HG02884 (cell line): ENCODE measurements around the gene F8.
"Not testable (repeated sequence)": the region's sequence is repeated elsewhere in the genome, so short reads cannot be mapped to it uniquely, and the experiment has no call there.

ENCODE experiments used
- ATAC-seq: cut with Tn5 transposase; IDR thresholded peaks from one replicate; pipeline ENCODE4 v1.9.1; 2021; ENCODE audit warnings: mild to moderate bottlenecking, moderate library complexity; ENCODE audit not compliant: unreplicated experiment

Gene F8

DNA sequence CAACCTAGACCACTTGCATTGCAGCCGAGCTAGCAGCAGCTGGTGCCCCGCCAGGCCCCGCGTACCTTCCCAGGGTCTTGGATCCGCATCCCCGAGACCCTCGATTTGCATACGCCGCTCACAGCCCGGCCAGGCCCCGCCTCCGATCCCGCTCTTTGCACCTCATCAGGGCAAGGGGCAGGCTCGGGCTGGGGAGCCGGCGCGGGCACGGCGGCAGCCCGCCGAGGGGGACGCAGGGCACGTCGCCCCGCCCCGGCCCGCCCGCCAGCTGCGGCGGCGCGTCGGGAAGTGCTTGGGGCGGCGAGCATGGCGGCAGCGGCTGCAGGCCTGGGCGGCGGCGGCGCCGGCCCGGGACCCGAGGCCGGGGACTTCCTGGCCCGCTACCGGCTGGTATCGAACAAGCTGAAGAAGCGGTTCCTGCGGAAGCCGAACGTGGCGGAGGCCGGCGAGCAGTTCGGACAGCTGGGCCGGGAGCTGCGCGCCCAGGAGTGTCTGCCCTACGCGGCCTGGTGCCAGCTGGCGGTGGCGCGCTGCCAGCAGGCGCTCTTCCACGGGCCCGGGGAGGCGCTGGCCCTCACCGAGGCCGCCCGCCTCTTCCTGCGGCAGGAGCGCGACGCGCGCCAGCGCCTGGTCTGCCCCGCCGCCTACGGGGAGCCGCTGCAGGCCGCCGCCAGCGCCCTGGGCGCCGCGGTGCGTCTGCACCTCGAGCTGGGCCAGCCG, 136.3 kb downstream of the F8 start, which contains the start of gene F8A1:
Gene F8A1, plus strand, starts transcription at position 287 of the 720 bp plus-strand sequence. Its CDS starts 20 bp downstream, at position 307.
- ATAC-seq = peak; percentile 52

DNA sequence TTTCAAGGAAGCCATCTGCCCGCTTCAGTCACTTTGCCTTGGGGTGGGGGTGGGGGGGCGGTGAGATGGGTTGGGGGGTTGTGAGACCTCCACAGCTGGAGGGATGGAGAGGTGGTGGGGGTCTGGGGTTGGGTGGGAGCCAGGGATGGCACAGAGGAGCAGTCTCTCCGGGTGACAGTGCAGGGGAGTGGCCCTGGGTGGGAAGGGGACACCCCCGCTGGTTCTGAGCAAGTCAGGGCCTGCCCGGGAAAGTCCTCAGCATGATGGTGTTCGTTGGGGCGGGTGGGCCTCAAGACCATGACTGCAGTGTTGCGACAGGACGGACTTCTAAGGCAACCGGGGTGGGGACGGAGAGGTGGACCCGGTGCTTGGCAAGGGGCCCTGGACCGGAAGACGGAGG, 137.0 kb downstream of the F8 start:
- not testable (repeated sequence) for ATAC-seq

DNA sequence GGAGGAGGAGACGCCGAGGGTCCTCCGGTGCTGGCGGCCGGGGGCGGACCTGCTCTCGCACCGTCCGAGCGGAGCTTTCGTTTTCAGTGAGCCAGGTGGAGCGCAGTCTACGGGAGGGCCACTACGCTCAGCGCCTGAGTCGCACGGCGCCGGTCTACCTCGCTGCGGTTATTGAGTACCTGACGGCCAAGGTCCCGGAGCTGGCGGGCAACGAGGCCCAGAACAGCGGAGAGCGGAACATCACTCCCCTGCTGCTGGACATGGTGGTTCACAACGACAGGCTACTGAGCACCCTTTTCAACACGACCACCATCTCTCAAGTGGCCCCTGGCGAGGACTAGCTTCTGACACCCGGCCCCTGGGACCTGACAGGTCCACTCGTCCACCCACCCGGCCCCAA, 137.5 kb downstream of the F8 start:
- ATAC-seq = not testable (repeated sequence)

DNA sequence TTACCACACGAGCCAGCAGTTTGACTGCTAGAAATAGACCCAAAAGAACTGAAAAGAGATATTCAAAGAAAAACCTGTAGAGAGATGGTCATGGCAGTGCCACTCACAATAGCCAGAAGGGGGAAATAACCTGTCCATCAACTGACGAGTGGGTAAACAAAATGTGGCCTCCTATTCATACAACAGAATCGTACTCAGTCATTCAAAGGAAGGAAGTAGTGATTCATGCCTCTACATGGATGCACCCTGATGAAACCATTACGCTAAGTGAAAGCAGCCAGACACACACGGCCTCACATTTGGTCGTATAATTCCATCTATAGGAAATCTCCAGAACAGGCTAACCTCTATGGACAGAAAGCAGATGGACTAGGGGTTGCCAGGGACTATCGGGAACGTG, 138.5 kb downstream of the F8 start:
- ATAC-seq = not testable (repeated sequence)

DNA sequence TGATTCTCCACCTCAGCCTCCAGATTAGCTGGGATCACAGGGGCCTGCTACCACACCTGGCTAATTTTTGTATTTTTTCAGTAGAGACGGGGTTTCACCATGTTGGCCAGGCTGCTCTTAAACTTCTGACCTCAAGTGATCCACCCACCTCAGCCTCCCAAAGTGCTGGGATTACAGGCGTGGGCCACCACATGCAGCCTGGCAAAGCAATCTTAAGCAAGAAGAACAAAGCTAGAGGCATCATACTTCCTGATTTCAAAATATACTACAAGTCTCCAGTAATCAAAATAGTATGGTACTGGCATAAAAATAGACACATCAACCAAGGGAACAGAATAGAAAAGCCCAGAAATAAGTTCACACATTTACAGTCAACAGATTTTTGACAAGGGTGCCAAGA, 149.2 kb downstream of the F8 start:
- no peak for ATAC-seq

DNA sequence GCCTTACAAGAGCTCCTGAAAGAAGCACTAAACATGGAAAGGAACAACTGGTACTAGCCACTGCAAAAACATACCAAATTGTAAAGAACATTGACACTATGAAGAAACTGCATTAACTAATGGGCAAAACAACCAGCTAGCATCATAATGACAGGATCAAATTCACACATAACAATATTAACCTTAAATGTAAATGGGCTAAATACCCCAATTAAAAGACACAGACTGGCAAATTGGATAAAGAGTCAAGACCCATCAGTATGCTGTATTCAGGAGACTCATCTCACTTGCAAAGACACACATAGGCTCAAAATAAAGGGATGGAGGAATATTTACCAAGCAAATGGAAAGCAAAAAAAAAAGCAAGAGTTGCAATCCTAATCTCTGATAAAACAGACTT, 154.0 kb downstream of the F8 start:
- not testable (repeated sequence) for ATAC-seq

DNA sequence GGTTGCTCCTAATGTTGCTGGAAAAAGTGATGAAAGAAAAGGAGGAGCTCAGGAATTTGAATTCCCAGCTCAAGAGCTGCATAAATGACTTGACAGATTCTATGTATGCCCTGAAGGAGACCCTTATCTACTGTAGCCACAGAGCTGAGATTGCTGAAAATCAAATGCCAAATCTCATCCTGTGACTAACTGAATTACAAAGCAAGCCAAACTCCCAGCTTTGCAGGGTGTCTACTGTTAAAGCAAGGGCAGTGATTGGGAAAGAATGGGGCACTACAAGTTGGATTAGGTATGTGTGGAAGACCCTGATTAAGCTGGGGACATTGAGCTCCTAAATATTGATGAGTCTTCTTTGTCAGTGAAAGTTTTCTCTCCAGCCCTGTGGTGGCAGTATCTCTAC, 167.3 kb downstream of the F8 start:
- no peak for ATAC-seq

DNA sequence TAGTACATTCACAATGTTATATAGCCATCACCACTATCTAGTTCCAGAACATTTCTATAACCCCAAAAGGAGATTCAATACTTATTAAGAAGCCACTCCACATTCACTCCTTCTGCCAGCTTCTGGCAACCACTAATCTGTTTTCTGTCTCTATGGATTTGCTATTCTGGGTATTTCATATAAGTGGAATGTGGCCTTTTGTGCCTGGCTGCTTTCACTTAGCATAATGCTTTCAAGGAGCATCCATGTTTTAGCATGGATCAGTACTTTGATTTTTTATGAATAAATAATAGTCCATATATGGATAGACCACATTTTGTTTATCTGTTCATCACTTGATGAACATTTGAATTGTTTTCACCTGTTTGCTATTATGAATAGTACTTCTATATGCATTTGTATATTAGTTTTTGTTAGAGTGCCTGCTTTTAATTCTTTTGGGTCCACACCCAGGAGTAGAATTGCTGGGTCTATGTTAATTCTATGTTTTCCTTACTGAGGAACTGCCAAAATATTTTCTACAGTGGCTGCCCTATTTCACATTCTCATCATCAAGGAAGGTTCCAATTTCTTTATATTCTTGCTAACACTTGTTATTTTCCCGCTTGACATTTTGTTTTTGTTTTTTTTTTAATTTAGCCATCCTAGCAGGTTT, 171.4 kb downstream of the F8 start:
- no peak for ATAC-seq

DNA sequence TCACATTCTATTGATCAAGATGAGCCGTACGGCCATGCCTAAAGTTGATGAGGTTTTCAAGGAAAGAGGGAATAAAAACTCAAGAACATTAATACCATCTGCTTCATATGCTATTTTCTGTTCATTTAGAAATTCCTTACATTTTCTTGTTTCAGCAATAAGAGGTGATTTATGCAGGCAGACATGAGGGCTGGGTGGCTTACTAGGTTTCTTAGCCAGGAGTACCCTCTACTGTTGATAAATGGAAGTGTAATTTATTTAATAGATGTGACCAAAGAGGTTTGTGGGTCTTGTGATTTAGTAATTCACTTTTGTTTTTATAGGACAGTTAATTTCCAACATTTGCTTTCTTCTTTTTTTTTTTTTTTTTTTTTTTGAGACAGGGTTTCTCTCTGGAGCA, 181.7 kb downstream of the F8 start:
- ATAC-seq = no peak

DNA sequence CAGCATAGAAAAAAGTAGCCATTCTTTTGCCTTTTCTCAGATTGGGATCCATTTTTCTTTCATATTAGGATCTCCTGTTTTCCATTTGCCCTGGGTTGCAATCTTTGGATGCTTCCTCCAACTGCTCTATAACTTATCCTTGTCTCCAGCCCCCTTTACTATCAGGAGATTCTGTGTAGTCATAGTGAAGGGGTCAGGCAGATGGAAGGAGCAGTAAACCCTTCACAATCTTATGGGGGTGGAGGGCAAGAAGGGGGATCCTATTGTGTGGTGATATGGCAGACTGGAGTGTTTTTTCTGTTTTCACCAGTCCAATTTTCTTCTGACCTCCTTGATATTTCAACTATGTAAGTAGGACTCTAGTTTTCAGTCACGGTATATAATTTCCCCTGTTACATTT, 186.4 kb downstream of the F8 start:
- ATAC-seq = no peak

DNA sequence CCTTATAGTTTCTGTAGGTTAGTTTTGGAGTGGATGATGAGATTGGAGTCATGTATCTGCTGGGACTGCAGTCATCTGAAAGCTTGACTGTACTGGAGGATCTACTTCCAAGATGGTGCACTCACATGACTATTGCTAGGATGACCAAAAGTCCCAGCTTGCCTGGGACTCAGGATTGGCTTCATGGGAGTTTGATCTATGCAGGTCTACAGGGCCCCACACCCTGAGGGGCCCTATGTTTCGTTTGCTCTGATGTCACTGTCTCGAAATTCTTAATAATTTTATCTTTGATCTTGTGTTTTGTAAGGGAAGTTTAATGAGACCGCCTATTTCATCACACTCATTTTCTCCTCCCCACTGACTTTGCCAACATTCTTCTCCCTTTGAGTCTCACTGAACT, 188.0 kb downstream of the F8 start, which contains the start of gene SMIM9:
Gene SMIM9, minus strand, starts transcription at position 101 of the 400 bp plus-strand sequence. CDS start 3,806 bp downstream, outside the sequence.
- ATAC-seq = no peak

DNA sequence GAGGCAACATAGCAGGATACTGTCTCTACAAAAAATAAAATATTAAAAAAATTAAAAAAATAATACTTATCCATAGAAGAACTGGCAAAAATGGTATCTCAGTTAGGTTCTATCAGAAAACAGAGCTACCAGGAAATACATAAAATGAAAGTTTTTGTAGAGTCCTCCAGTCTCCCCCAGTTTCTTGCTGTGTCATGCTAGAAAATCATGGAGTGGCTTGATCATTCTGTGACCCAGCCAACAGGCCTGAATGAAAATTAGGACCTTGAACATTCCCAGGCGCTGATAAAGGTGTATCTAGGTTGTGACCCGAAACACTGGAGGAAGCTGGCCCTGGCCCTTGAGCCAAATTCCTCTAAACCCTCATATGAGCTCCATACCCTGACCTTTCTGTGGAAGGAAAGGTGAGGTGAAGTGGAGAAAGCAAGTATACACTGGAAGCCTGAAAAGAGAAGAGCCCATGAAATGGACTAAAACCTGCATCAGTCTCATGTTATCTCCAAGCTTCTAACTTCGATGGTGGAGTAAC, 188.7 kb downstream of the F8 start:
- no peak for ATAC-seq

DNA sequence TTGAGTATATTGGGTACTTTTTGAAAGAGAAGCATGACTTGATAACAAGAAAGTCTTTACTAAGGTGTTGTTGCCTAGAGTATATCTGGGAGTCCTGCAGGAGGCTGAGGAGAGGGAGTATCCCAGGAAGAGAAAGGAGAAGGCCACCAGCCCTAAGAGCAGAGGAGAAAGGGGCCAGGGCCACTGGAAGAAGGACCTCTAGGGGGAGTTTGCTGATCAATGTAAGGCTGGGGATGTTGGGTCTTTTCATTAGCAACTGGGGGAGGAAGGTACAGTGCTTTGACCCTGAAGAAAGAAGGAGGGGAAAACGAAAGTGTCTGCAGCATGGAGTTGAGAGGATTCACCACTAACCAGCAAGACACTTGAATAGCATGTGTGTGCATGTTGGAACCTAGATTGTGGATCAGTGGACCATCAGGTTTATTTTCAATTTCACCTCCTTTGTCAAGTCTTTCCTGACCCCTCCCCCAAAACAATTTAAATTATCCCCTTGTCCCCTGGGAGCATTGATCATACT, 192.5 kb downstream of the F8 start:
- ATAC-seq = no peak

DNA sequence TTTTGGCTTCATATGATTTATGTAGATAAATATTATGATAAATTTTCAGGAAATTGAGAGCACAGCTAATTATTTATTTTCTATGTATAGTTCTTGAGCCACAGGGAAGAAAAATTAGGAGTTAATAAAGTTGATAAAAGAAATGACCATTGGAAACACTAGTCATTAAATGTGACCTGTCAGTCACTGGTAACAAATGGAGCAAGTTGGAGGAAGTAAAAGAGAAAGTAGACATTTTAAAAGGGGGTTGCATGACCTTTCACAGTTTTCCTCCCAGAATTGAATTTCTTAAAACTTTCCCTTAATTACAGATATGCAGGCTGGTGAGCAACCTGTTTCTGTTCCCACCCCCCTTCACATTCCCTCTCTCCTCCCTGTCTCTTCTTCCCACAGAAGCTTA, 193.4 kb downstream of the F8 start:
- ATAC-seq = no peak

DNA sequence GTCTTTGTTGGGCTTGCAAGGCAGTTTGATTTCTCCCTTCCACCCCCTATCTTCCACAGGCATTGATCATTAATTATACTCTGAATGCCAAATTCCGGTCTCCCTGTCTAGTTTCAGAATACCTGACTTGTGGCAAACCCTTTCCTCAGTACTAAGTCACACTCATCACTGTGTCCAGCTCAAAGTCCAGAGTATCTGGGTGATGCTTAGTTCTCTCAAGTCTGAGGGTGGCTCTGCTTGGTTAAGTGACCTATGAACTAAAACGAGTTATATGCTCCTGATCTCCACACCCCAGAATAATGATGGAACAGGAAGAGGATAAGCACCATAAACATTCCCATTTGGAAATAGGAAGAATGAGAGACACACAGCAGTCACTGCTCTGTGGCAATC, 194.5 kb downstream of the F8 start:
- ATAC-seq = no peak

DNA sequence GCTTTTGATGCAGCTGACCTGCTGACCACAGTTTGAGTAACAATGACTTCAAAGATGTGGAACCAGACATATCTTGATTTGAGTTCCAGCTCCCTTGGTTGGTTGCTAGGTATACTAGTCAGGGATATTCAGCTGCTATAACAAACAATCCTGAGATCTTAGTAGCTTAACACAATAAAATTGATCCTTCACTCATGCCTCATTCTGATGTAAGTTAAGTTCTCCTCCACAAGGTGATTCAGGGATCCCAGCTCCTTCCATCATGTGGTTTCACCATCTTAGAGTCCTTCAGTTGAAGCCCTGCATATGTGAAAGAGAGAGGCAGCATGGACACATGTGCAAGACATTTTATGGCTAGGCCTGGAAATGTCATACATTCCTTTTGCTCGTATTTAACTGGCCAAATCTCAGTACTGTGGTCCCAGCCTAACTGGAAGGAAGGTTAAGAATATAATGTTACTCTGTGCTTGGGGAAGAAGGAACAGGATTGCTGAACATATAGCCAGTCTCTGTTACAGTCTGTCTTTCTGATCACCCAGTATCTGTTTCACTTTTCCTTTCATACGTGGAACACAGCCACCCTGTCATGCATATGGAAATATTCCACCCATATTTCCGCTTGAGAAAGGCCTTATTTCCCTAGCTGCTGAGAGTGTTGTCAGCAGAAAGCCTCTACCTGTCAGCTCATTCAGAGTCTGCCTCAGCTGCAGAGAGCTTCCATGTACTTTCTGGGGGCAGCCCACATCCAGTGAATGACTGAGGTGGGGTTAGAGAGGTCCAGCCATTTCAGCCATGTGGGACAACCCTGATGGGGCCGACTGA, 195.1 kb downstream of the F8 start:
- ATAC-seq = peak; percentile 82

DNA sequence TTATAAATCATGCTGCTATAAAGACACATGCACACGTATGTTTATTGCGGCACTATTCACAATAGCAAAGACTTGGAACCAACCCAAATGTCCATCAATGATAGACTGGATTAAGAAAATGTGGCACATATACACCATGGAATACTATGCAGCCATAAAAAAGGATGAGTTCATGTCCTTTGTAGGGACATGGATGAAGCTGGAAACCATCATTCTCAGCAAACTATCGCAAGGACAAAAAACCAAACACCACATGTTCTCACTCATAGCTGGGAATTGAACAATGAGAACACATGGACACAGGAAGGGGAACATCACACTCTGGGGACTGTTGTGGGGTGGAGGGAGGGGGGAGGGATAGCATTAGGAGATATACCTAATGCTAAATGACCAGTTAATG, 196.9 kb downstream of the F8 start:
- not testable (repeated sequence) for ATAC-seq

DNA sequence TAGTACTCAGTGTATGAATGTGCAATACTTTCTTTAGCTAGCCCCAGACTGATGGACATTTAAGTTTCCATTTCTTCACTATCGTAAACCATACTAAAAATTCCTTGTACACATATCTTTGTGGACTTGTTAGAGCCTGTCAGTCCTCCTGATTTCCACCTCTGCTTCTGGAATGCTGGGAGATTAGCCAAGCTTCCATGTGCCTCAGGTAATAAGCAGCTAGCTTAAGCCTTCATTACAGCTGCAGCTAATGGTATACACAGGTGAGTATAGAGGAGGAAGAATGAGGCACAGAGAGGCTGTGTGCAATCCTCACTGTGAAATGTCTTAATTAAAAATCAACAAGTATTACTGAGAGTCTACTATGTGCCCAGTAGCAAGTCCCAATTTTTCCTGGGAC, 197.9 kb downstream of the F8 start:
- ATAC-seq = no peak

DNA sequence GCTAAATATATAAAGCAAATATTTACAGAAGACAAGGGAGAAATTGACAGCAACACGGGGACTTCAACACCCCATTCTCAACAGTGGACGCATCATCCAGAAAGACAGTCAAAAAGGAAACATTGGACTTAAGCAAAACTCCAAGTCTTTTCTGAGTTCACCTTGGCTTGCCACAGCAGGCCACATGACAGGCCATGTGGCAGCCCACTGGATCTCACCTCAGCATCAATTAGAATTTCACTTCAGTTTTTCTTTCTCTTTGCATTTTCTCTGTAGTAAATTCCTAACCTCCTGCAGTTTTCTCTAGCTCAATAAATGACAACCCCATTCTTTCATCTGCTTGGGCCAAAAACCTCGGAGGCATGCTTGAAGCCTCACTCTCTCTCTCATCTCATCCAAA, 200.5 kb downstream of the F8 start:
- no peak for ATAC-seq

DNA sequence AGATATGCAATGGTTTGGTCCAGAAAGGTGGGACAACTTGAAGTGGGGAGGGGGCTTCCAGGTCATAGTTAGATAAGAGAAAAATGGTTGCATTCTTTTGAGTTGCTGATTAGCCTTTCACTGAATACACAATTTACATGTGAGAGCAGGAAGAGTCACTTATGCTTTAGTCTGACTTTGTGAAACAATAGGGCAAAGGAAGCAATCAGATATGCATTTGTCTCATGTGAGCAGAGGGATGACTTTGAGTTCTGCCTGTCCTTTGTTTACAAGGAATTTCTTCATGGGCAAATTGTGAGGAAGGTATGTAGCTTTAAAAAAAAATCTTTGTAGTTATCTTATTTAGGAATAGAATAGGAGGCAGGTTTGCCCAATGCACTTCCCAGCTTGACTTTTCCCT, 201.0 kb downstream of the F8 start:
- no peak for ATAC-seq

DNA sequence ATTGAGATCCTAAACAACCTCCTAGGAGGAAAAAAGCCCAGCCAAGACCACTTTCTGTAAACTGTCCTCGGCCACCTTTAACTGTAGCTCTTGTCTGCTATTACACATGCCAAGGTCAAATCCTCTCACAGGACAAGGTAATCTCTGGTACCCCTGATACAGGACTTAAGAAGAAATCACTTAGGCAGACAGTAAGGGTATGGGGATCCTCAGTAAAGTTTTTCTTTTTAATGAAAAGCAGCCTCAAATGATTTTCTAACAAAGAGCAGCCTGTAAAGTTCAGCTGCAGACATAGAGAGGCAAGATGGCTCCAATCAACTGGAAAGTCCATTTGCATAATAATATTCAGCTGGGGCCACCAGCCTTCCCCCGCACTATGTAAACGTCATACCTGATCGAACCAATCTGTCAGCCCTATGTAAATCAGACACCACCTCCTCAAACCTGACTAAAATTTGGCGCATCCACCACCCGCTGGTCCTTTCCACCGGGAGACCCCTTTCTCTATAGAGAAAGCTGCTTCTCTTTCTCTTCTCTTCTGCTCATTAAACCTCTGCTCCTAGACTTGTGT, 202.7 kb downstream of the F8 start:
- ATAC-seq = no peak
